Skeletal muscle satellite cell (primary cell): ENCODE measurements around the gene PPP3CA.
A peak's percentile ranks its signal among the peaks of the same experiment; 100 is the strongest.
"Not testable (repeated sequence)": the region's sequence is repeated elsewhere in the genome, so short reads cannot be mapped to it uniquely, and the experiment has no call there.

Experiments
- H3K27me3 ChIP-seq: 2 replicates; pipeline ENCODE4 v1.7.0; 2013; ENCODE audit warnings: low read length; ENCODE audit not compliant: control insufficient read depth, insufficient read depth
- H3K36me3 ChIP-seq: 2 replicates; pipeline ENCODE4 v1.7.0; 2013; ENCODE audit warnings: mild to moderate bottlenecking, control low read depth, low read length; ENCODE audit not compliant: insufficient read depth
- H3K4me1 ChIP-seq: 2 replicates; pipeline ENCODE4 v1.7.0; 2013; ENCODE audit warnings: low read length; ENCODE audit not compliant: control insufficient read depth, insufficient read depth
- H3K4me2 ChIP-seq: 2 replicates; pipeline ENCODE4 v1.7.0; 2013; ENCODE audit warnings: mild to moderate bottlenecking, low read length
- H3K4me3 ChIP-seq: 2 replicates; pipeline ENCODE4 v1.7.0; 2013; ENCODE audit warnings: low read length
- H3K9ac ChIP-seq: 2 replicates; pipeline ENCODE4 v1.7.0; 2013; ENCODE audit warnings: mild to moderate bottlenecking, low read depth, low read length, moderate library complexity
- H3K9me3 ChIP-seq: replicated peaks from 2 replicates; pipeline ENCODE4 v1.7.0; 2013; ENCODE audit warnings: mild to moderate bottlenecking, control low read depth, low read length

The PPP3CA gene

DNA sequence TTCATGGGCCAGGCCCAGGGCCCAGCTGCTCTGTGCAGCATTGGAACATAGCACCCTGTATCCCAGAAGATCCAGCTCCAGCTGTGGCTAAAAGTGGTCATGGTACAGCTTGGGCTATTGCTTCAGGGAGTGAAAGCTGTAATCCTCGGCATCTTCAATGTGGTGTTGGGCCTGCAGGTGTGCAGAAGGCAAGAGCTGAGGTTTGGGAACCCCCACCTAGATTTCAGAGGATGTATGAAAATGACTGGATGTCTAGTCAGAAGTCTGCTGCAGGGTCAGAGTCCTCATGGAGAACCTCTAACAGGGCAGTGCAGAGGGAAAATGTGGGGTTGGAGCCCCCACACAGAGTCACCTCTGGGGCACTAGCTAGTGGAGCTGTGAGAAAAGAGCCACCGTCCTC, 341.7 kb downstream of the PPP3CA start:
- no peak overlapping the region for H3K9ac ChIP-seq
- peaks cover 8% of the 10 kb centered on the region for H3K4me1 ChIP-seq
- no peak overlapping the region for H3K4me3 ChIP-seq
- no peak overlapping the region for H3K4me2 ChIP-seq
- H3K36me3 ChIP-seq, result no peaks in the 10 kb centered on the region
- H3K27me3 ChIP-seq, result no peaks in the 10 kb centered on the region
- H3K9me3 ChIP-seq, result no peaks in the 10 kb centered on the region

DNA sequence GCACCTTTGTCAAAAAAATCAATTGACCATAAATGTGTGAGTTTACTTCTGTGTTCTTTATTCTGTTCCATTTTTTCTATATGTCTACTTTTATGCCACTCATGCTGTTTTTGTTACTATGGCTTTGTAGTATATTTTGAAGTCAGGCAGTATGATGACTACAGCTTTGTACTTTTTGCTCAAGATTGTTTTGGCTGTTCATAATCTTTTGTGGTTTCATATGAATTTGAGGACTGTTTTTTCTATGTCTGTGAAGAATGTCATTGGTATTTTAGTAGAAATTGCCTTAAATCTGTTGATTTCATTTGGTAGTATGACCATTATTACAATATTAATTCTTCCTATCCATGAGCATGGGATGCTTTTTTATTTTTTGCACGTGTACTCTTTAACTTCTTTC, 346.8 kb downstream of the PPP3CA start:
- no peak overlapping the region for H3K4me2 ChIP-seq

DNA sequence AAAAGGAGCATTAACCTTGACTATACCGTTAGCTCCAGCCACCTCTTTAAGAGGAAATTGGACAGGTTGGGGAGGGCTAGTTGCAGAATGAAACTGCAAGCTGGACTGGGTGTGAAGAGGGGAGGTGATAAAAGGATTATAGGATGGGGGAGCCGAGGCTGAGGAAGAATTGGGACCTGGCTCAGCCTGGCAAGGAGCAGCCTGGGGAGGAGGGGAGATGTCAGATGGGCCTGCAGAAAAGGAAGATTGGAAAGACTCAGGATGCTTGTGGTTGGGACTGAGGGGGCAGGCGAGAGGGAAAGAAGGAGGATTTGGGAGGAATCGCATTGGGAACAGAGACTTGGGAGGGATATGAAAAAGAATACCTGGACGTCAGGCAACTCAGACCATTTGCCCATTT, 351.7 kb downstream of the PPP3CA start:
- H3K9ac ChIP-seq, result no peak overlapping the region
- no peaks in the 10 kb centered on the region for H3K9me3 ChIP-seq
- H3K4me2 ChIP-seq, result no peak overlapping the region
- H3K36me3 ChIP-seq, result no peaks in the 10 kb centered on the region
- peaks cover 10% of the 10 kb centered on the region for H3K4me1 ChIP-seq
- no peak overlapping the region for H3K4me3 ChIP-seq
- no peaks in the 10 kb centered on the region for H3K27me3 ChIP-seq

More for the DNA sequence above, 346.8 kb downstream of the PPP3CA start:
- Histone ChIP-seq H3K9me3 (no peaks in the 10 kb centered on the region), H3K27me3 (no peaks in the 10 kb centered on the region), H3K4me1 (no peaks in the 10 kb centered on the region), H3K36me3 (no peaks in the 10 kb centered on the region), H3K9ac (no peak overlapping the region), H3K4me3 (no peak overlapping the region)

DNA sequence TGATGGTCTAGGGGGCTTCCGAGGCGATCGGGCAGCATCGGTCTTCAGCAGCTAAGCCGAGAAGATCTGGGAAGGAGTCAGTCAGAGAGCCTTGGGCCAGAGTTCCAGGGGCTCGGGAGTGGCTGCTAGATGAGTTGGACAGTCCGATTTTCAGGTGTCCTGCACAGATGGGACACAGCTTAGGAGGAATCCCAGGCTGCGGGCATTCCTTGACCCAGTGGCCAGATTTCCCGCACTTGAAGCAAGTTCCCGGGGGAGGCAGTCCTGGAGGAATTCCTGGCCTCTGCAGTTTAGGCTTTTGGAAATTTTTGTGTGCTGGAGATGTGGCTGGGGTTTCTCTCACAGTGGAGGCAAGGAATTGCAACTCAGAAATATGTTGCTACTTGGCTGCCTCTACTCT, 352.3 kb downstream of the PPP3CA start:
- H3K4me1 ChIP-seq, result peaks cover 11% of the 10 kb centered on the region
- not testable (repeated sequence) for H3K27me3 ChIP-seq, H3K4me3 ChIP-seq, H3K9ac ChIP-seq, H3K4me2 ChIP-seq, H3K9me3 ChIP-seq, H3K36me3 ChIP-seq

DNA sequence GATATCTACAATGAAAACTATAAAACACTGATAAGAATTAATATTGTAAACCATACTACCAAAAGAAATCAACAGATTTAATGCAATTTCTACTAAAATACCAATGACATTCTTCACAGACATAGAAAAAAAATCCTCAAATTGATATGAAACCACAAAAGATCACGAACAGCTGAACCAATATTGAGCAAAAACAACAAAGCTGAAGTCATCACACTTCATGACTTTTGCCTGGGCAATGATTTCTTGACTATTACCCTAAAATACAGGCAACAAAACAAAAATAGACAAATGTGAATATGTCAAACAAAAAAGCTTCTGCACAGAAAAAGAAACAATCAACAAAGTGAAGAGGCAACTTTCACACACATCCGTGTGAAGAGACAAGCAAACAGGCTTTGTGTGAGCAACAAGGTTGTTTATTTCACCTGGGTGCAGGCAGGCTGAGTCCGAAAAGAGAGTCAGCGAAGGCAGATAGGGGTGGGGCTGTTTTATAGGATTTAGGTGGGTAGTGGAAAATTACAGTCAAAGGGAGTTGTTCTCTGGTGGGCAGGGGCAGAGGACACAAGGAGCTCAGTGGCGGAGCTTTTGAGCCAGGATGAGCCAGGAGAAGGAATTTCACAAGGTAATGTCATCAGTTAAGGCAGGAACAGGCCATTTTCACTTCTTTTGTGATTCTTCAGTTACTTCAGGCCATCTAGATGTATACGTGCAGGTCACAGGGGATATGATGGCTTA, 355.8 kb downstream of the PPP3CA start:
- Histone ChIP-seq H3K4me2 (peak overlapping the region; percentile 54), H3K9ac (peak overlapping the region; percentile 31), H3K4me1 (peaks cover 12% of the 10 kb centered on the region)
- not testable (repeated sequence) for H3K4me3 ChIP-seq, H3K36me3 ChIP-seq, H3K9me3 ChIP-seq, H3K27me3 ChIP-seq

DNA sequence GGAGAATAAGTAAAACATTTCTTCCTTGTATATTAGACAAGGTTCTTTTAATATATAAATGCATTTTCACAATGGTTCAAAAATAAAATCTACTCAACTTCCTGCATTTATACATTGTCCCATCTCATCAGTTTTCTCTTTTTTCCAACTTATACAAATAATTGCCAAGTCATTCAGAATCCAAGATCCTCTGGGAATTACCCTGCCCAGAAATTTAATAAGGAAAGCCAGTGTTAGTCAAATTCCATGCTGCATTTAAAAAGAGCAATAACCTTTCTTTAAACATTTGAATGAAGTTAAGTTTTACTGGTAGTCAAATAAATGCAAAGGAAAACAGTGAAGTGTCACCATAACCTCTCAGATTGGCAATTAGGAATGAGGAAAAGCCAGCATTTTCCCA, 357.9 kb downstream of the PPP3CA start:
- peaks cover 30% of the 10 kb centered on the region for H3K4me1 ChIP-seq
- H3K36me3 ChIP-seq, result no peaks in the 10 kb centered on the region
- no peaks in the 10 kb centered on the region for H3K27me3 ChIP-seq
- H3K9ac ChIP-seq, result no peak overlapping the region
- H3K4me2 ChIP-seq, result no peak overlapping the region
- H3K4me3 ChIP-seq, result no peak overlapping the region
- H3K9me3 ChIP-seq, result no peaks in the 10 kb centered on the region

DNA sequence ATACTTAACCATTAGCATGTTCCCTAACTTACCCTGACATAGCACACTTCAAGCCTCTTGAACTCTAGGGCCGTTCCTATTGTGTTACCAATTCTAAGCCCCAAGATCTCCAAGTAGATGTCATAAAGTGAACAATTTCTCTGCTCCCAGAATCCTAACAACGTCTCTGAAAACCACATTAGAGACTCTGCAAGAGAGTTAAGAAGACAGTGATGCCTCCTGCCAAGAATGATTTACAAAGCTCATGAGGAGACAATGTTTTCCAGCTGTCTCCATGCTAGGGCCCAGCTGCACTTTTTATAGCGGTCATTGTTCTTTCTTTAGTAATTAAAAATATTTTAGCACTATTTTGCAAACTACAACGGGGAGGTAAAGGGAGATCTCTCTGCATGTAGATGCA, 358.4 kb downstream of the PPP3CA start:
- Histone ChIP-seq H3K36me3 (no peaks in the 10 kb centered on the region), H3K9me3 (no peaks in the 10 kb centered on the region), H3K4me3 (no peak overlapping the region), H3K4me2 (no peak overlapping the region), H3K9ac (no peak overlapping the region), H3K4me1 (peaks cover 34% of the 10 kb centered on the region), H3K27me3 (no peaks in the 10 kb centered on the region)

DNA sequence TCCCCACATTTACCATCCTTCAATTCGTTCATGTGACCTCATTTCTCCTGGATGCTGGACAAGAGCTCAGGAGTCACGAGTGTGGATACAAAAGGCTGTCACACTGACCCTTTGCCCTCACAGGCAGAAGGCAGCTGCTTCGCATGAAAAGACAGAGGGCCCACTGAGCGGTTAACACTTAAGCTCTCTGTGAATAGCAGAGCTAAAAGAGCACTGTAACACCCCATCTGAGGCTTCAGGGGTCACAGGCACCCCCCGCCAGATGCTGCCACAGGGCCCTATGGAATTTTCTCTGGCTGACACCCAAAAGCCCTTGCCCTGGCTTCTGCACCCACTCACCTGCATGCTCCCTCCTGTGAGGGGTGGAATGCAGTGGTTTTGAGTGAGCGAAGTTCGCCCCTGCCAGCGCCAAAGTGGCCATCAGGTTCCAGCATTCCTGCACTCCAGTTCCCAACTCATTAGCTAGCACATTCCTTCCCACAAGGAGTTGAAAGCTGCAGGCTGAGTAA, 360.9 kb downstream of the PPP3CA start:
- no peak overlapping the region for H3K4me2 ChIP-seq
- H3K9ac ChIP-seq, result no peak overlapping the region
- H3K9me3 ChIP-seq, result no peaks in the 10 kb centered on the region
- H3K4me1 ChIP-seq, result peaks cover 55% of the 10 kb centered on the region
- no peak overlapping the region for H3K4me3 ChIP-seq
- no peaks in the 10 kb centered on the region for H3K27me3 ChIP-seq
- H3K36me3 ChIP-seq, result no peaks in the 10 kb centered on the region

DNA sequence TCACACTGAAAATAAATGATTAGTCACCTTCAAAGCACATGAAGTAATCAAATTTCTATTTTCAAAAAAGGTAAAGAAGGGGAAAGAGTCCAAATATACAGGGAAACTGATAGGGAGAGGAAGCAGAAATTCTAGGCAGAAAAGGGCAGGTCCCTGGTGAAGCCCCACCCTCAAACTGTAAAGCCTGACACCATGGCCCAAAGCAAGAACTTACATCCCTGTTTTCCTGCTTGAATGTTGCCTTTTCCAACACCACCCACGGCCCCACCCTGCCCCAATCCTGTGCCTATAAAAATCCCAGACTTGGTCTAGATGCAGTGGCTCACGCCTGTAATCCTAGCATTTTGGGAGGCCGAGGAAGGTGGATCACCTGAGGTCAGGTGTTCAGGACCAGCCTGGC, 361.8 kb downstream of the PPP3CA start:
- Histone ChIP-seq H3K4me2 (peak overlapping the region; percentile 54), H3K27me3 (no peaks in the 10 kb centered on the region), H3K4me3 (no peak overlapping the region), H3K36me3 (no peaks in the 10 kb centered on the region), H3K9me3 (no peaks in the 10 kb centered on the region), H3K4me1 (peaks cover 49% of the 10 kb centered on the region), H3K9ac (peak overlapping the region; percentile 53)

DNA sequence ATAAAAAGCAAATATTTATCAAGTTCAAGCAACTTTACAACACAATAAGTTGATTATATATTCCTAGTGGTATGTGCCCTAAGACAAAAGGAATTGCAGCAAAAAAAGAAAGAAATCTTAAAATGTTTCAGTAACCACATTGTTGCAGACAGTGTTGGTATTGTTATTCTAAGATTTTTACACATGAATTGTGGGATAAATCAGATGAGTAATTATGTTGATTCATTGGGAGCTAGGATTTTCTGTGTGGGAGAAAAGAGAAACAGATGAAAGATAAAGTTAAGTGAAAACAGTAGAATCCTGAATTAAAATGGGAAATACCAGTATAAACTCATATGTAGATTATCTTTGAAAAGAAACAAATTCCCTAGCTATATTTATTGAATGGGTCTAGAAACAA, 362.4 kb downstream of the PPP3CA start:
- Histone ChIP-seq H3K36me3 (no peaks in the 10 kb centered on the region), H3K9ac (peak overlapping the region; percentile 53), H3K4me3 (no peak overlapping the region), H3K9me3 (no peaks in the 10 kb centered on the region), H3K4me1 (peaks cover 49% of the 10 kb centered on the region), H3K4me2 (peak overlapping the region; percentile 54), H3K27me3 (no peaks in the 10 kb centered on the region)

DNA sequence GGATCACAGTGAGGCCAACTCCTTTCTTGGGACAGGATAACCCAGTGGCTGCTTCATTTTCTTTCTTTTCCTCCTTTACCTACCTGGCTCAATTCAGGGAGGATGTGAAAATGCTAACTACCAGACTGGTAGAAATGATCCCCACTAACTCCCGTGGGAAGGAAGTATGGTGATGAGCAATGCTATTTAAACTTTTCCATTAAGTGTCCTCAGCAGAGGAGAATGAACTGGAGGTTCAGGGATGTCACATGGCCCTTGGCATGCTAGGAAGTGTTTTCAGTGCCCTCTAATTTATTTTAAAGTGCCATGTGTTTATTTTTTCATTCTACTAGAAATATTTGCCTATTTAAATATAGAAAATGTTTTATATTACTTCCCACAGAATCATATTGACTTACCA, 363.9 kb downstream of the PPP3CA start:
- no peak overlapping the region for H3K4me3 ChIP-seq
- H3K27me3 ChIP-seq, result no peaks in the 10 kb centered on the region
- H3K36me3 ChIP-seq, result no peaks in the 10 kb centered on the region
- H3K4me2 ChIP-seq, result no peak overlapping the region
- peaks cover 49% of the 10 kb centered on the region for H3K4me1 ChIP-seq
- no peaks in the 10 kb centered on the region for H3K9me3 ChIP-seq
- no peak overlapping the region for H3K9ac ChIP-seq

DNA sequence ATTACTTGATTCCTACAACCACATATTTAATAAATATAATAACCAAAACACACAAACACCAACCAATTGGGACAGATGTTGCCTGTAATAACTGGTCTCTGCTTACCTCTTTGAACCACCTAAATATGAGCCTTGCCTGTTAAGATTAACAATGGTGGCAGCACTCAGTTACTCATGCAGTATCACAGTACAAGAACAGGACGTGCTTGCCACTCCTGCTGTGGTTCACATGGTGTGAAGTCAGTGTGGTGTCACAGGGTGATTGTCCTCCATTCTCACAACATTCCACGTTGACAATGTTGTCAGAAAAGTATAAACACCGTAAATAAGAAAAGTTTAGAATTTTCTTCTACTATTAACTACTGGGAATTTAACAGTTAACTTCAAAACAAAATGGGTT, 365.0 kb downstream of the PPP3CA start:
- H3K4me1 ChIP-seq, result peaks cover 49% of the 10 kb centered on the region
- H3K27me3 ChIP-seq, result no peaks in the 10 kb centered on the region
- no peak overlapping the region for H3K4me2 ChIP-seq
- H3K36me3 ChIP-seq, result no peaks in the 10 kb centered on the region
- H3K9ac ChIP-seq, result no peak overlapping the region
- H3K4me3 ChIP-seq, result no peak overlapping the region
- no peaks in the 10 kb centered on the region for H3K9me3 ChIP-seq
